Natural killer cell treated with Interleukin-12 subunit alpha and Interleukin-12 subunit beta and Interleukin-15 and Interleukin-18, amount 100 ng/mL, for 72 hours (primary cell): ENCODE measurements around the gene TSPEAR. TPM values are rescaled to one million over a fixed set of nuclear protein-coding genes. Genes with fewer than 3 reads are reported as not detected.
A peak's percentile ranks its signal among the peaks of the same experiment; 100 is the strongest.
"Not testable (repeated sequence)": the region's sequence is repeated elsewhere in the genome, so short reads cannot be mapped to it uniquely, and the experiment has no call there.

Experiments
- ATAC-seq, 2 donors: fragments of 150-1000 bp; cut with Tn5 transposase in 1 of 2; sonication (Bioruptor Pico), chemical (Tn5 transposase) in 1 of 2; 2 replicates each; pipeline ENCODE4 v1.10.0; 2021
- DNase-seq: peaks from one replicate; pipeline ENCODE4 v3.0.0; 2022; ENCODE audit warnings: low spot score
- H3K27ac Mint-ChIP-seq, 2 donors: 1 replicate in 1 of 2; 2 replicates in 1 of 2; pipeline ENCODE4 v1.8.0; 2022; ENCODE audit warnings: mixed read lengths in 2 of 2, mild to moderate bottlenecking in 1 of 2, moderate library complexity in 1 of 2
- H3K27me3 Mint-ChIP-seq, 2 donors: 1 replicate in 1 of 2; 2 replicates in 1 of 2; pipeline ENCODE4 v1.8.0; 2022; ENCODE audit warnings: mixed read lengths in 2 of 2
- H3K36me3 Mint-ChIP-seq: one replicate; pipeline ENCODE4 v1.8.0; 2022; ENCODE audit warnings: mixed read lengths
- H3K4me1 Mint-ChIP-seq, 2 donors: 1 replicate in 1 of 2; 2 replicates in 1 of 2; pipeline ENCODE4 v1.8.0; 2022; ENCODE audit warnings: low read depth in 2 of 2, mixed read lengths in 2 of 2, mild to moderate bottlenecking in 1 of 2
- H3K4me3 Mint-ChIP-seq: one replicate; pipeline ENCODE4 v1.8.0; 2022; ENCODE audit warnings: mixed read lengths
- H3K9me3 Mint-ChIP-seq: 2 replicates; pipeline ENCODE4 v1.8.0; 2022; ENCODE audit warnings: mixed read lengths
- total RNA-seq, 2 donors: library from RNA; stranded (reverse); gene quantifications; one replicate each; pipeline ENCODE4 v1.2.3, GENCODE V29; 2022

TSPEAR gene
- total RNA-seq, 2 donors from 2014 or later: not detected

GRCh38 chr21:44697811-44698734, 13.3 kb downstream of the TSPEAR start:
- no peak overlapping the region for H3K27ac Mint-ChIP-seq
- ATAC-seq (peak in 1 of 2 donors; percentile 10), DNase-seq (no peak)
- peaks cover 57 to 59% of the 10 kb centered on the region in 2 donors for H3K27me3 Mint-ChIP-seq
- no peak overlapping the region for H3K4me3 Mint-ChIP-seq
- no peaks in the 10 kb centered on the region for H3K36me3 Mint-ChIP-seq
- peaks cover 0 to 13% of the 10 kb centered on the region in 2 donors for H3K4me1 Mint-ChIP-seq
- no peaks in the 10 kb centered on the region for H3K9me3 Mint-ChIP-seq

DNA sequence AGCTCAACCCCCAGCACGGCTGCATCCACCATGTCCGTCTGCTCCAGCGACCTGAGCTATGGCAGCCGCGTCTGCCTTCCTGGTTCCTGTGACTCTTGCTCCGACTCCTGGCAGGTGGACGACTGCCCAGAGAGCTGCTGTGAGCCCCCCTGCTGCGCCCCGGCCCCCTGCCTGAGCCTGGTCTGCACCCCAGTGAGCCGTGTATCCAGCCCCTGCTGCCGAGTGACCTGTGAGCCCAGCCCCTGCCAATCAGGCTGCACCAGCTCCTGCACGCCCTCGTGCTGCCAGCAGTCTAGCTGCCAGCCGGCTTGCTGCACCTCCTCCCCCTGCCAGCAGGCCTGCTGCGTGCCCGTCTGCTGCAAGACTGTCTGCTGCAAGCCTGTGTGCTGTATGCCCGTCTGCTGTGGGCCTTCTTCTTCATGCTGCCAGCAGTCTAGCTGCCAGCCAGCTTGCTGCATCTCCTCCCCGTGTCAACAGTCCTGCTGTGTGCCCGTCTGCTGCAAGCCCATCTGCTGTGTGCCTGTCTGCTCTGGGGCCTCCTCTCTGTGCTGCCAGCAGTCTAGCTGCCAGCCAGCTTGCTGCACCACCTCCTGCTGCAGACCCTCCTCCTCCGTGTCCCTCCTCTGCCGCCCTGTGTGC, 14.1 kb downstream of the TSPEAR start, which contains the start of gene KRTAP10-12:
Gene KRTAP10-12 (plus strand): TSS at position 1 of the 639 bp plus-strand sequence. CDS start 30 bp downstream, at position 31.
- DNase-seq, H3K27ac Mint-ChIP-seq, ATAC-seq, H3K4me3 Mint-ChIP-seq, H3K9me3 Mint-ChIP-seq, H3K36me3 Mint-ChIP-seq: not testable (repeated sequence)
- H3K27me3 Mint-ChIP-seq: peaks cover 54 to 55% of the 10 kb centered on the region in 2 donors
- peaks cover 0 to 11% of the 10 kb centered on the region in 2 donors for H3K4me1 Mint-ChIP-seq

- H3K27me3 Mint-ChIP-seq: peaks cover 48 to 50% of the 10 kb centered on the region in 2 donors
- peaks cover 0 to 11% of the 10 kb centered on the region in 2 donors for H3K4me1 Mint-ChIP-seq
These were observed 14.8 kb downstream of the TSPEAR start for GRCh38 chr21:44696572-44696971.

DNA sequence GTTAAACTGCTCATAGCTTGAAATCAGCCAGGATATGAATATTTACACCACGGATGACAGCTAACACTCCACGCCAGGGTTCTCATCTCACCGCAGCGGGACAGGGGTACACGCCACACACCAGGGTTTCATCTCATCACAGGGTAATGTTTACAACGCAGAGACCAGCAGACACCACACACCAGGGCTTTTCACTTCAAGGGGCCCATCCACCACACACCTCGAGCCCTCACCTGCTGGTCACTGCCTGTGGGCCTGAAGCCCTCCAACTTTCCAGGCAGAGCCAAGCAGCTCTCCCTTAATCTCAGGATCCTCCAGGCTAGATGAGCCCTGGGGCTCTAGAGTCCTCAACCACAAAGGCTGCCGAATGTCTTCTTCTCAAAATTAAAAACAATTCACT, 15.7 kb downstream of the TSPEAR start:
- no peaks in the 10 kb centered on the region for H3K9me3 Mint-ChIP-seq

More at GRCh38 chr21:44696572-44696971, 14.8 kb downstream of the TSPEAR start:
- no peak for DNase-seq
- no peak overlapping the region for H3K27ac Mint-ChIP-seq
- H3K4me3 Mint-ChIP-seq: no peak overlapping the region
- no peaks in the 10 kb centered on the region for H3K9me3 Mint-ChIP-seq
- no peak for ATAC-seq
- peaks cover 8% of the 10 kb centered on the region for H3K36me3 Mint-ChIP-seq

DNA sequence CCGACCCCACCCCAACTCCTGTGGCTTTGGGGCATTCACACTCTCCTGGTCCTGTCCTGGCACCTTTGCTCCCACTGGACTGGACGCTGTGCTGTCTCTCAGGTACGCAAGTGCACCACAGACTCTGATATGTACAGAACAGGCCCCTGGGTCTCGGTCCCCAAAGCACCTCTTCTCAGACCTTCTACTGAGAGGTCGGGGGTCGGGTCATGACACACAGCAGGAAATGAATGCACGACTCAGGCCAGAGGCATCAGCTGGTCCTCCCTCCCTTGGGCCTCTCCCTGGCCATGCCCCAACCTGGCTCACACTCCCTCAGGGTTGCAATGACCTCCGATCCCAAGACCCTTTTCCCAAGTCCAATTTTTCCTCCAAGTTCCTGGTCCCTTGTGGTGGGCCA, 16.2 kb downstream of the TSPEAR start:
- ATAC-seq: no peak
- Mint-ChIP-seq H3K4me3 (no peak overlapping the region), H3K9me3 (no peaks in the 10 kb centered on the region), H3K27me3 (peaks cover 49 to 59% of the 10 kb centered on the region in 2 donors), H3K27ac (no peak overlapping the region), H3K4me1 (peaks cover 0 to 11% of the 10 kb centered on the region in 2 donors), H3K36me3 (peaks cover 8% of the 10 kb centered on the region)
- DNase-seq: peak; percentile 15

More for the DNA sequence above, 15.7 kb downstream of the TSPEAR start:
- Mint-ChIP-seq H3K4me3 (no peak overlapping the region), H3K27me3 (peaks cover 49 to 56% of the 10 kb centered on the region in 2 donors), H3K27ac (no peak overlapping the region), H3K36me3 (peaks cover 8% of the 10 kb centered on the region), H3K4me1 (peaks cover 0 to 11% of the 10 kb centered on the region in 2 donors)
- DNase-seq: no peak
- no peak for ATAC-seq

GRCh38 chr21:44694776-44695175, 16.6 kb downstream of the TSPEAR start:
- ATAC-seq (no peak), DNase-seq (peak; percentile 49)
- Mint-ChIP-seq H3K4me1 (peaks cover 0 to 11% of the 10 kb centered on the region in 2 donors), H3K36me3 (peaks cover 8% of the 10 kb centered on the region), H3K27me3 (peaks cover 49 to 59% of the 10 kb centered on the region in 2 donors), H3K4me3 (no peak overlapping the region), H3K9me3 (no peaks in the 10 kb centered on the region), H3K27ac (no peak overlapping the region)

- peaks cover 8% of the 10 kb centered on the region for H3K36me3 Mint-ChIP-seq
- no peaks in the 10 kb centered on the region for H3K9me3 Mint-ChIP-seq
- H3K27ac Mint-ChIP-seq: no peak overlapping the region
- DNase-seq: no peak
- H3K27me3 Mint-ChIP-seq: peaks cover 37 to 44% of the 10 kb centered on the region in 2 donors
- peaks cover 0 to 8% of the 10 kb centered on the region in 2 donors for H3K4me1 Mint-ChIP-seq
- no peak for ATAC-seq
- H3K4me3 Mint-ChIP-seq: no peak overlapping the region
These were observed 18.4 kb downstream of the TSPEAR start for GRCh38 chr21:44692798-44693512.

DNA sequence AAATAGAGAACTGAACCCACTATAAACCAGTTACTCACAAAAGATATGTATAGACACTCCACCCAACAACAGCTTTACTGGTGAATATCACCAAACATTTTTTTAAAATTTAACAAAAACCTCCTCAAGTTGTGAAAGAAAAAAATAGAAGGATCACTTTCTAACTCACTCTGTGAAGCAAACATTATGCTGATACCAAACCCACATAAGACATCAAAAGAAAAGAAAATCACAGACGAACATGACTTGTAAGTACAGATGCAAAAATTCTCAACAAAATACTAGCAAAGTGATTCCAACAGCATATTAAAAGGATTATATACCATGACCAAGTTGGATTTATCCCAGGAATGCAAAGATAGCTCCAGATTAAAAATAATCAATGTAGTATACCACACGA, 19.7 kb downstream of the TSPEAR start:
- Mint-ChIP-seq H3K4me1 (peaks cover 1 to 4% of the 10 kb centered on the region in 2 donors), H3K4me3 (no peak overlapping the region), H3K9me3 (no peaks in the 10 kb centered on the region), H3K27me3 (peaks cover 31 to 33% of the 10 kb centered on the region in 2 donors), H3K36me3 (peaks cover 8% of the 10 kb centered on the region), H3K27ac (no peak overlapping the region)
- DNase-seq (no peak), ATAC-seq (no peak)

GRCh38 chr21:44689740-44690139, 21.6 kb downstream of the TSPEAR start:
- not testable (repeated sequence) for H3K4me3 Mint-ChIP-seq, H3K27ac Mint-ChIP-seq, H3K9me3 Mint-ChIP-seq, DNase-seq, H3K36me3 Mint-ChIP-seq, ATAC-seq
- H3K4me1 Mint-ChIP-seq: peaks cover 12 to 13% of the 10 kb centered on the region in 2 donors
- peaks cover 29% of the 10 kb centered on the region in 2 donors for H3K27me3 Mint-ChIP-seq

- DNase-seq: no peak
- H3K4me1 Mint-ChIP-seq: peaks cover 10 to 12% of the 10 kb centered on the region in 2 donors
- peak overlapping the region in 1 of 2 donors; percentile 61 for H3K27ac Mint-ChIP-seq
- peaks cover 5% of the 10 kb centered on the region for H3K36me3 Mint-ChIP-seq
- H3K27me3 Mint-ChIP-seq: peaks cover 24 to 32% of the 10 kb centered on the region in 2 donors
- no peaks in the 10 kb centered on the region for H3K9me3 Mint-ChIP-seq
- H3K4me3 Mint-ChIP-seq: no peak overlapping the region
- no peak for ATAC-seq
These were observed 23.7 kb downstream of the TSPEAR start for GRCh38 chr21:44687671-44688070.

GRCh38 chr21:44686843-44687561, 24.4 kb downstream of the TSPEAR start:
- Mint-ChIP-seq H3K9me3 (no peaks in the 10 kb centered on the region), H3K27ac (peak overlapping the region in 1 of 2 donors; percentile 61), H3K4me3 (no peak overlapping the region), H3K36me3 (no peaks in the 10 kb centered on the region), H3K27me3 (peaks cover 28 to 29% of the 10 kb centered on the region in 2 donors), H3K4me1 (peaks cover 10 to 12% of the 10 kb centered on the region in 2 donors)
- DNase-seq (no peak), ATAC-seq (no peak)

DNA sequence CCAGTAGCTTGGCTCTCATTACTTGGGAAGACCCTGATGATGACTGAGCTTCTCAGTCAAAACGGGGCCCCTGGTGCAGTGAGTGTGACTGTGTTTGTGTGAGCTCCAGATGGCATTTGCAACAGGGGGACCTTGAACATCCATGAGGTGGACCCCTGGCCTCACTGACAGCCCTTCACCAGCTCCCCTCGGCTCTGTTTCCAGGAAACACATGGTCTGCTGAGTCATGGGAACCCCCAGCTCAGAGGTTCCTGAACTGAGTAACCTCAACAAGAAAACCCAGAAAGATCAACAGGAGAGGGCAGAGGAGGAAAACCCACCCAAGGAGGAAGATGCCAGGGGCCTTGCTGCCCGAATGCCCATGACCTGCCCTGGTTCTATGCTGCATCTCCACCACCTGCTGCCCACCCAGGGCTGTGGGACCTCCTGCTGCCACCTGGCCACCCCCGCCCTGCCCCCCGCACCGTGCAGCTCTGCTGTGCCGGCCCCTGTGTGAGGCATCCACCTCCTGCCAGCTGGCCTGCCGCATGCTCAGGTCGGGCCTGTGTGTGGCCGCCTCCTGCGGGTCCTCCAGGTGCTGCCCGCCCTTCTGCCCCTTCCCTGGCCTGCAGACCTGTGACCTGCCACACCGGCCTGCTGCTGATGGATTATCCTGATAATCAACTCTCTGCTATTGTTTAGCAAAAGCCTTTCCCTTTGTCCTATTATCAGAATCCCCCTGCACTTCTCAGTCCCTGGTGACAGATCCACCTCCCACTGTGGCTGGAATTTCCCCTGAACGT, 25.2 kb downstream of the TSPEAR start:
- no peak overlapping the region for H3K4me3 Mint-ChIP-seq
- DNase-seq (no peak), ATAC-seq (peak; percentile 41 to 61)
- peaks cover 29 to 30% of the 10 kb centered on the region in 2 donors for H3K27me3 Mint-ChIP-seq
- peak overlapping the region in 1 of 2 donors; percentile 61 for H3K27ac Mint-ChIP-seq
- H3K36me3 Mint-ChIP-seq: no peaks in the 10 kb centered on the region
- no peaks in the 10 kb centered on the region for H3K9me3 Mint-ChIP-seq
- H3K4me1 Mint-ChIP-seq: peaks cover 10 to 12% of the 10 kb centered on the region in 2 donors
